Thyroid gland (tissue), 4 donors: ENCODE measurements around the gene PDCD7. TPM values are rescaled to one million over a fixed set of nuclear protein-coding genes. Genes with fewer than 3 reads are reported as not detected.

ENCODE experiments used
- DNase-seq, 2 donors: peaks; one replicate each; pipeline ENCODE4 v3.0.0-alpha.2; 2019
- H3K27ac ChIP-seq, 3 donors: fragments of 200-600 bp; sonication (generic); 1 replicate in 2 of 3; 2 replicates in 1 of 3; pipeline ENCODE4 v1.5.1; 2016 to 2019; ENCODE audit warnings: mild to moderate bottlenecking in 1 of 3, moderate library complexity in 1 of 3
- H3K27me3 ChIP-seq: fragments of 200-600 bp; sonication (generic); one replicate; pipeline ENCODE4 v1.5.1; 2019
- H3K36me3 ChIP-seq, 2 donors: fragments of 200-600 bp; sonication (generic); one replicate each; pipeline ENCODE4 v1.5.1; 2016 to 2019
- H3K4me1 ChIP-seq, 2 donors: fragments of 200-600 bp; sonication (generic); one replicate each; pipeline ENCODE4 v1.5.1; 2017 to 2019
- H3K4me3 ChIP-seq, 3 donors: fragments of 200-600 bp; sonication (generic); replicated peaks in 1 of 3; 1 replicate in 2 of 3; 2 replicates in 1 of 3; pipeline ENCODE4 v1.5.1; 2016; ENCODE audit warnings: mild to moderate bottlenecking in 1 of 3
- H3K9me3 ChIP-seq: fragments of 200-600 bp; sonication (generic); one replicate; pipeline ENCODE4 v1.5.1; 2017
- CTCF ChIP-seq, 6 experiments: fragments of 200-600 bp in 3 of 6; fragments of 450-650 bp in 3 of 6; sonication (generic) in 3 of 6; IDR thresholded peaks; one replicate each; pipeline ENCODE4 v1.5.1; 2016 to 2019; ENCODE audit warnings: antibody characterized with exemption in 6 of 6, mild to moderate bottlenecking in 2 of 6, inconsistent platforms in 1 of 6, moderate library complexity in 1 of 6
- POLR2A ChIP-seq, 2 donors: fragments of 450-650 bp; IDR thresholded peaks; one replicate each; pipeline ENCODE4 v1.6.1; 2017; ENCODE audit warnings: antibody characterized with exemption in 2 of 2, mild to moderate bottlenecking in 2 of 2, moderate library complexity in 1 of 2
- WGBS, 2 donors: methylation state at CpG; one replicate each; pipeline ENCODE4 v1.1.5; 2017; 5-methylcytosine and 5-hydroxymethylcytosine counted together
- intact Hi-C: fragments of 100-400 bp; cut with DNase I; formaldehyde crosslinking; loops from one replicate; pipeline ENCODE4 v1.15.1; 2023
- total RNA-seq, 4 donors: library from RNA; depleted of rRNA; stranded (reverse); fragments of >200 nt; gene quantifications; one replicate each; pipeline ENCODE4 v1.2.3, GENCODE V29; 2016

The PDCD7 gene
- total RNA-seq, 4 donors from 2014 or later = 27.5 to 43.4 (median 32.9) TPM

- Histone ChIP-seq H3K27ac (no peak overlapping the region), H3K4me3 (no peak overlapping the region), H3K27me3 (no peaks in the 10 kb centered on the region), H3K36me3 (peaks cover 14 to 20% of the 10 kb centered on the region in 2 donors), H3K9me3 (no peaks in the 10 kb centered on the region), H3K4me1 (no peaks in the 10 kb centered on the region)
- DNase-seq = no peak
- TF ChIP-seq CTCF (IDR thresholded peaks at IDR 0.05) (no peak), POLR2A (IDR thresholded peaks at IDR 0.05) (no peak)
- WGBS, 2 donors = 94 to 96% methylated on average over 2 of the region's 2 CpGs
- intact Hi-C loops = no loop called here
Measured at GRCh38 chr15:65165875-65166274, 32.3 kb upstream of the PDCD7 start.

GRCh38 chr15:65164139-65164538 is 30.5 kb upstream of the PDCD7 start:
- Histone ChIP-seq H3K4me3 (no peak overlapping the region), H3K9me3 (no peaks in the 10 kb centered on the region), H3K36me3 (peaks cover 6 to 11% of the 10 kb centered on the region in 2 donors), H3K4me1 (no peaks in the 10 kb centered on the region), H3K27me3 (no peaks in the 10 kb centered on the region), H3K27ac (no peak overlapping the region)
- intact Hi-C loops = no loop called here
- WGBS, 2 donors = 93 to 96% methylated on average over 1 of the region's 1 CpG
- no peak for DNase-seq
- TF ChIP-seq CTCF (IDR thresholded peaks at IDR 0.05) (no peak), POLR2A (IDR thresholded peaks at IDR 0.05) (no peak)

GRCh38 chr15:65163041-65163440 is 29.4 kb upstream of the PDCD7 start:
- Histone ChIP-seq H3K9me3 (no peaks in the 10 kb centered on the region), H3K36me3 (peaks cover 12 to 14% of the 10 kb centered on the region in 2 donors), H3K27ac (no peak overlapping the region), H3K27me3 (no peaks in the 10 kb centered on the region), H3K4me1 (no peaks in the 10 kb centered on the region), H3K4me3 (no peak overlapping the region)
- TF ChIP-seq POLR2A (IDR thresholded peaks at IDR 0.05) (no peak), CTCF (IDR thresholded peaks at IDR 0.05) (no peak)
- intact Hi-C loops = no loop called here
- 92 to 96% methylated on average over 4 of the region's 4 CpGs for WGBS, 2 donors
- no peak for DNase-seq

GRCh38 chr15:65156692-65157091 is 23.1 kb upstream of the PDCD7 start:
- Histone ChIP-seq H3K4me3 (no peak overlapping the region), H3K36me3 (peaks cover 43 to 56% of the 10 kb centered on the region in 2 donors), H3K4me1 (no peaks in the 10 kb centered on the region), H3K27ac (no peak overlapping the region), H3K27me3 (no peaks in the 10 kb centered on the region), H3K9me3 (no peaks in the 10 kb centered on the region)
- no peak for DNase-seq
- intact Hi-C loops = no loop called here
- TF ChIP-seq CTCF (IDR thresholded peaks at IDR 0.05) = no peak
- TF ChIP-seq POLR2A (IDR thresholded peaks at IDR 0.05) = no peak
- WGBS, 2 donors = 83 to 86% methylated on average over 5 of the region's 5 CpGs

GRCh38 chr15:65154720-65155119 is 21.1 kb upstream of the PDCD7 start:
- WGBS, 2 donors = 94 to 96% methylated on average over 6 of the region's 6 CpGs
- Histone ChIP-seq H3K9me3 (no peaks in the 10 kb centered on the region), H3K4me3 (no peak overlapping the region), H3K4me1 (no peaks in the 10 kb centered on the region), H3K36me3 (peaks cover 45 to 71% of the 10 kb centered on the region in 2 donors), H3K27me3 (no peaks in the 10 kb centered on the region), H3K27ac (no peak overlapping the region)
- no peak for DNase-seq
- no peak for TF ChIP-seq POLR2A (IDR thresholded peaks at IDR 0.05)
- no peak for TF ChIP-seq CTCF (IDR thresholded peaks at IDR 0.05)
- intact Hi-C loops = no loop called here
